ENCODE data around the gene RAB11A.

- TF ChIP-seq POLR2A (IDR thresholded peaks at IDR 0.05), result no peak
- no peak for TF ChIP-seq CTCF (IDR thresholded peaks at IDR 0.05)
Measured at GRCh38 chr15:65868546-65869125, 655 bp upstream of the RAB11A start.

Data from prostate gland (tissue), 2 donors.